NCI-H1694 (cell line): ENCODE results near the gene CES1.
"Not testable (repeated sequence)": the region's sequence is repeated elsewhere in the genome, so short reads cannot be mapped to it uniquely, and the experiment has no call there.

ENCODE experiments used
- DNase-seq: peaks from one replicate; lab custom pipeline; 2025; lab: John Stamatoyannopoulos, UW

The CES1 gene

GRCh38 chr16:55832773-55833691, at the start of gene CES1:
TSS of gene CES1 (minus strand) at chr16:55833096. CDS start at chr16:55833055, 41 bp downstream.
- DNase-seq: no peak

GRCh38 chr16:55876854-55877253, 44.0 kb upstream of the CES1 start:
- no peak for DNase-seq

GRCh38 chr16:55875273-55875672, 42.4 kb upstream of the CES1 start, which contains the start of gene CES5A:
TSS of gene CES5A (minus strand) at chr16:55875373. CDS start at chr16:55875221, 152 bp downstream.
- DNase-seq: no peak

- no peak for DNase-seq
Observed at GRCh38 chr16:55873122-55873521, 40.2 kb upstream of the CES1 start.

GRCh38 chr16:55872130-55872529, 39.2 kb upstream of the CES1 start:
- DNase-seq: no peak

GRCh38 chr16:55871411-55872038, 38.6 kb upstream of the CES1 start:
- no peak for DNase-seq

- DNase-seq: no peak
Observed at GRCh38 chr16:55868980-55869379, 36.1 kb upstream of the CES1 start.

GRCh38 chr16:55868137-55868536, 35.2 kb upstream of the CES1 start:
- DNase-seq: no peak

- DNase-seq: no peak
Observed at GRCh38 chr16:55861288-55861687, 28.4 kb upstream of the CES1 start.

- DNase-seq: not testable (repeated sequence)
Observed at GRCh38 chr16:55857650-55858049, 24.8 kb upstream of the CES1 start.

GRCh38 chr16:55856950-55857349, 24.1 kb upstream of the CES1 start:
- DNase-seq: no peak

- no peak for DNase-seq
Observed at GRCh38 chr16:55853114-55853513, 20.2 kb upstream of the CES1 start.

GRCh38 chr16:55849536-55849935, 16.6 kb upstream of the CES1 start:
- no peak for DNase-seq

- no peak for DNase-seq
Observed at GRCh38 chr16:55846598-55847346, 13.9 kb upstream of the CES1 start.

- no peak for DNase-seq
Observed at GRCh38 chr16:55843105-55843395, 10.2 kb upstream of the CES1 start.

- DNase-seq: peak; percentile 47
Observed at GRCh38 chr16:55842369-55843104, 9.6 kb upstream of the CES1 start.

- no peak for DNase-seq
Observed at GRCh38 chr16:55839115-55839514, 6.2 kb upstream of the CES1 start.

GRCh38 chr16:55836158-55836611, 3.3 kb upstream of the CES1 start:
- DNase-seq: no peak

- DNase-seq: no peak
Observed at GRCh38 chr16:55835581-55835980, 2.7 kb upstream of the CES1 start.

- not testable (repeated sequence) for DNase-seq
Observed at GRCh38 chr16:55835173-55835572, 2.3 kb upstream of the CES1 start.

GRCh38 chr16:55834049-55834448, 1.2 kb upstream of the CES1 start:
- DNase-seq: no peak

GRCh38 chr16:55832425-55832772, 497 bp downstream of the CES1 start:
- no peak for DNase-seq
